AG04450 (cell line): ENCODE measurements around the gene TPTE2. TPM values are rescaled to one million over a fixed set of nuclear protein-coding genes. Genes with fewer than 3 reads are reported as not detected.
"Not testable (repeated sequence)": the region's sequence is repeated elsewhere in the genome, so short reads cannot be mapped to it uniquely, and the experiment has no call there.

Experiments
- CTCF ChIA-PET: fragments of 300-600, 350-600 bp; formaldehyde crosslinking; extraction: SDS; loops from one replicate; lab custom pipeline; 2022; ENCODE audit warnings: antibody characterized with exemption, inconsistent platforms; lab: Charles Lee
- POLR2A ChIA-PET: fragments of 350-600 bp; formaldehyde crosslinking; extraction: SDS; loops from one replicate; lab custom pipeline; 2021; ENCODE audit warnings: antibody characterized with exemption, inconsistent platforms; lab: Yijun Ruan, JAX
- DNase-seq: peaks from one replicate; pipeline ENCODE4 v3.0.0-alpha.2; 2011; ENCODE audit warnings: low read depth, low spot score
- H3K27ac ChIP-seq: one replicate; pipeline ENCODE4 v1.5.1; 2012; ENCODE audit warnings: low read depth, low read length, control low read depth
- H3K27me3 ChIP-seq: one replicate; pipeline ENCODE4 v1.6.0; 2012; ENCODE audit warnings: low read length; ENCODE audit not compliant: control insufficient read depth, insufficient read depth
- H3K4me3 ChIP-seq: 2 replicates; pipeline ENCODE4 v1.5.1; 2011; ENCODE audit warnings: mild to moderate bottlenecking, low read depth, low read length, control low read depth
- H3K9me3 ChIP-seq: 2 replicates; pipeline ENCODE4 v1.5.1; 2012; ENCODE audit warnings: low read length; ENCODE audit not compliant: control insufficient read depth, insufficient read depth
- CTCF ChIP-seq: IDR thresholded peaks from 2 replicates; pipeline ENCODE4 v1.5.1; 2011; ENCODE audit warnings: low read depth, low read length, control low read depth, inconsistent platforms
- polyA plus RNA-seq: library from polyadenylated mRNA; depleted of rRNA; stranded (reverse); fragments of >200 nt; gene quantifications from 2 replicates; pipeline ENCODE4 v1.2.3, GENCODE V29; 2011

The TPTE2 gene
- polyA plus RNA-seq, 1 experiment, result not detected

GRCh38 chr13:19573120-19573716 is 11.9 kb upstream of the TPTE2 start:
- no peak for DNase-seq
- no peak for TF ChIP-seq CTCF
- ChIA-PET CTCF (no interaction called here), POLR2A (no interaction called here)
- Histone ChIP-seq H3K27me3 (no peaks in the 10 kb centered on the region), H3K4me3 (no peak overlapping the region), H3K27ac (no peak overlapping the region), H3K9me3 (no peaks in the 10 kb centered on the region)

GRCh38 chr13:19572280-19572679 is 10.9 kb upstream of the TPTE2 start:
- CTCF ChIA-PET, result no interaction called here
- TF ChIP-seq CTCF, result no peak
- no peak for DNase-seq
- H3K27ac ChIP-seq, result no peak overlapping the region
- no peak overlapping the region for H3K4me3 ChIP-seq
- POLR2A ChIA-PET, result no interaction called here
- no peaks in the 10 kb centered on the region for H3K27me3 ChIP-seq
- H3K9me3 ChIP-seq, result no peaks in the 10 kb centered on the region

- no peak for TF ChIP-seq CTCF
- H3K27ac ChIP-seq, result no peak overlapping the region
- no peaks in the 10 kb centered on the region; the same call in 1 of the 2 replicates for H3K9me3 ChIP-seq
- no peak for DNase-seq
- CTCF ChIA-PET, result no interaction called here
- POLR2A ChIA-PET, result no interaction called here
- no peak overlapping the region for H3K4me3 ChIP-seq
- no peaks in the 10 kb centered on the region for H3K27me3 ChIP-seq
These were observed 6.6 kb upstream of the TPTE2 start for GRCh38 chr13:19567820-19568534.

- POLR2A ChIA-PET, result no interaction called here
- Histone ChIP-seq H3K27ac (no peak overlapping the region), H3K4me3 (no peak overlapping the region), H3K9me3 (peaks cover 11% of the 10 kb centered on the region; the same call in 1 of the 2 replicates), H3K27me3 (no peaks in the 10 kb centered on the region)
- TF ChIP-seq CTCF, result no peak
- CTCF ChIA-PET, result no interaction called here
- DNase-seq, result no peak
These were observed 253 bp upstream of the TPTE2 start for GRCh38 chr13:19561585-19561984.

GRCh38 chr13:19560672-19561071 is 660 bp downstream of the TPTE2 start:
- CTCF ChIA-PET, H3K4me3 ChIP-seq, DNase-seq, POLR2A ChIA-PET, H3K27me3 ChIP-seq, H3K27ac ChIP-seq: not testable (repeated sequence)
- H3K9me3 ChIP-seq, result peaks cover 11% of the 10 kb centered on the region; the same call in 1 of the 2 replicates

GRCh38 chr13:19559739-19560138 is 1.6 kb downstream of the TPTE2 start:
- CTCF ChIA-PET, H3K27me3 ChIP-seq, DNase-seq, POLR2A ChIA-PET, H3K4me3 ChIP-seq, H3K27ac ChIP-seq: not testable (repeated sequence)
- H3K9me3 ChIP-seq, result peaks cover 11% of the 10 kb centered on the region; the same call in 1 of the 2 replicates

- peaks cover 11% of the 10 kb centered on the region; the same call in 1 of the 2 replicates for H3K9me3 ChIP-seq
- H3K27me3 ChIP-seq, DNase-seq, POLR2A ChIA-PET, CTCF ChIA-PET, H3K4me3 ChIP-seq, H3K27ac ChIP-seq: not testable (repeated sequence)
These were observed 4.0 kb downstream of the TPTE2 start for GRCh38 chr13:19557287-19557686.

- DNase-seq, CTCF ChIA-PET, H3K9me3 ChIP-seq, H3K27ac ChIP-seq, H3K4me3 ChIP-seq, H3K27me3 ChIP-seq, POLR2A ChIA-PET: not testable (repeated sequence)
These were observed 12.1 kb downstream of the TPTE2 start for GRCh38 chr13:19549245-19549644.
